Panc1 (cell line): ENCODE measurements around the gene LILRB1. TPM values are rescaled to one million over a fixed set of nuclear protein-coding genes. Genes with fewer than 3 reads are reported as not detected.
"Not testable (repeated sequence)": the region's sequence is repeated elsewhere in the genome, so short reads cannot be mapped to it uniquely, and the experiment has no call there.

ENCODE experiments used
- ATAC-seq: fragments of 200-7000 bp; cut with Tn5 transposase; 2 replicates; pipeline ENCODE4 v1.9.1; 2020; ENCODE audit warnings: mild to moderate bottlenecking, moderate library complexity
- BruUV-seq: library from RNA; stranded (reverse); fragments of 400-500 nt; replicated peaks from 2 replicates; lab custom pipeline; 2021; lab: Mats Ljungman, UMichigan
- CTCF ChIA-PET: fragments of 300-600 bp; sonication (Branson Sonifier 250); formaldehyde crosslinking; loops from one replicate; lab custom pipeline; 2022; ENCODE audit warnings: antibody characterized with exemption; lab: Charles Lee
- POLR2A ChIA-PET: fragments of 300-600 bp; sonication (Branson Sonifier 250); formaldehyde crosslinking; loops from one replicate; lab custom pipeline; 2022; ENCODE audit warnings: antibody characterized with exemption; lab: Charles Lee
- DNase-seq: peaks from one replicate; pipeline ENCODE4 v3.0.0-alpha.2; 2010; ENCODE audit warnings: low read depth, low spot score
- H3K27ac ChIP-seq: 2 replicates; pipeline ENCODE4 v1.5.1; 2011; ENCODE audit warnings: mild to moderate bottlenecking, low read length, inconsistent platforms
- H3K27me3 ChIP-seq: fragments of 200-500 bp; sonication (Bioruptor generic); 2 replicates; pipeline ENCODE4 v1.6.0; 2014; ENCODE audit warnings: low read length, inconsistent platforms; ENCODE audit not compliant: control insufficient read depth, insufficient read depth
- H3K36me3 ChIP-seq: fragments of 200-500 bp; sonication (Bioruptor generic); 2 replicates; pipeline ENCODE4 v1.5.1; 2014; ENCODE audit warnings: inconsistent platforms, mild to moderate bottlenecking, low read length, moderate library complexity; ENCODE audit not compliant: control insufficient read depth, insufficient read depth
- H3K4me1 ChIP-seq: 2 replicates; pipeline ENCODE4 v1.5.1; 2011; ENCODE audit warnings: inconsistent platforms, mild to moderate bottlenecking, low read length, moderate library complexity; ENCODE audit not compliant: control insufficient read depth, insufficient read depth
- H3K4me3 ChIP-seq, 2 experiments: 2 replicates each; pipeline ENCODE4 v1.5.1; 2011 to 2012; ENCODE audit warnings: low read depth in 2 of 2, low read length in 2 of 2, mild to moderate bottlenecking in 2 of 2, inconsistent platforms in 1 of 2, moderate library complexity in 1 of 2
- H3K9me3 ChIP-seq: fragments of 200-500 bp; sonication (Bioruptor generic); 2 replicates; pipeline ENCODE4 v1.5.1; 2014; ENCODE audit warnings: low read depth, mild to moderate bottlenecking, inconsistent platforms, low read length, moderate library complexity; ENCODE audit not compliant: control insufficient read depth, insufficient read depth
- CTCF ChIP-seq: fragments of 450-650 bp; IDR thresholded peaks from 2 replicates; pipeline ENCODE4 v1.5.1; 2017; ENCODE audit warnings: mild to moderate bottlenecking
- POLR2AphosphoS5 ChIP-seq: IDR thresholded peaks from 2 replicates; pipeline ENCODE4 v1.6.1; 2012; ENCODE audit warnings: mild to moderate bottlenecking, low read depth, low read length, moderate library complexity
- REST ChIP-seq, 2 experiments: IDR thresholded peaks; 2 replicates each; pipeline ENCODE4 v1.6.1; 2011 to 2012; ENCODE audit warnings: low read depth in 2 of 2, control low read depth in 1 of 2, low read length in 1 of 2, mild to moderate bottlenecking in 1 of 2, moderate library complexity in 1 of 2; ENCODE audit not compliant: insufficient read depth in 1 of 2
- SIN3A ChIP-seq: IDR thresholded peaks from 2 replicates; pipeline ENCODE4 v1.6.1; 2012; ENCODE audit warnings: low read depth, mild to moderate bottlenecking, low read length, moderate library complexity, borderline replicate concordance; ENCODE audit not compliant: insufficient read depth
- TCF7L2 ChIP-seq: IDR thresholded peaks from 2 replicates; pipeline ENCODE4 v1.6.1; 2011; ENCODE audit warnings: mild to moderate bottlenecking, low read depth, low read length, inconsistent platforms
- in situ Hi-C: cut with HindIII; loops from 2 replicates; pipeline ENCODE4 v1.10.0; 2016; ENCODE audit warnings: low sequenced_read_pairs, low pct_unique_long_range_greater_than_20kb
- intact Hi-C: fragments of 100-400 bp; cut with micrococcal nuclease; formaldehyde crosslinking; loops from one replicate; pipeline ENCODE4 v1.10.0; 2022; ENCODE audit not compliant: unreplicated experiment
- total RNA-seq: library from RNA; stranded (reverse); gene quantifications from one replicate; pipeline ENCODE4 v1.2.1, GENCODE V29; 2021; ENCODE audit not compliant: unreplicated experiment

The LILRB1 gene
- total RNA-seq, 1 experiment from 2014 or later: 0.08 TPM

GRCh38 chr19:54626757-54627156 is 3.5 kb upstream of the LILRB1 start:
- Histone ChIP-seq H3K4me3 (no peak overlapping the region), H3K36me3 (no peaks in the 10 kb centered on the region), H3K9me3 (no peaks in the 10 kb centered on the region), H3K27me3 (peaks cover 16% of the 10 kb centered on the region), H3K27ac (no peak overlapping the region), H3K4me1 (no peaks in the 10 kb centered on the region)
- no peak for ATAC-seq
- ChIA-PET CTCF (no interaction called here), POLR2A (no interaction called here)
- DNase-seq: no peak
- TF ChIP-seq SIN3A (no peak), TCF7L2 (no peak), POLR2AphosphoS5 (no peak), CTCF (no peak), REST (IDR thresholded peaks at IDR 0.05; ENCODE audit: insufficient read depth in 1 of 2, low read depth in 2 of 2, low read length in 1 of 2) (no peak)
- intact Hi-C loops: no loop called here
- in situ Hi-C loops: no loop called here
- no TSS peak for BruUV-seq

- ATAC-seq, POLR2A ChIA-PET, H3K4me3 ChIP-seq, CTCF ChIA-PET, DNase-seq, H3K27ac ChIP-seq, in situ Hi-C loops, H3K9me3 ChIP-seq, BruUV-seq, H3K36me3 ChIP-seq, H3K4me1 ChIP-seq, intact Hi-C loops: not testable (repeated sequence)
- H3K27me3 ChIP-seq: peaks cover 16% of the 10 kb centered on the region
These were observed 2.4 kb upstream of the LILRB1 start for GRCh38 chr19:54627912-54628311.

GRCh38 chr19:54630782-54631181 is 498 bp downstream of the LILRB1 start:
- ATAC-seq (no peak), DNase-seq (no peak)
- TF ChIP-seq POLR2AphosphoS5 (no peak), CTCF (no peak), SIN3A (no peak), TCF7L2 (no peak), REST (IDR thresholded peaks at IDR 0.05; ENCODE audit: insufficient read depth in 1 of 2, low read depth in 2 of 2, low read length in 1 of 2) (no peak)
- H3K27ac ChIP-seq: no peak overlapping the region
- no peak overlapping the region for H3K4me3 ChIP-seq
- no peaks in the 10 kb centered on the region for H3K36me3 ChIP-seq
- no peaks in the 10 kb centered on the region for H3K9me3 ChIP-seq
- peaks cover 16% of the 10 kb centered on the region for H3K27me3 ChIP-seq
- H3K4me1 ChIP-seq: no peaks in the 10 kb centered on the region
- intact Hi-C loops (loop anchor here (5.0 kb wide), 1 partner anchor 333 kb away; no protein-coding TSS in a partner anchor), in situ Hi-C loops (no loop called here)
- no TSS peak for BruUV-seq
- ChIA-PET POLR2A (no interaction called here), CTCF (no interaction called here)
